H9 (cell line): ENCODE data around the gene DBNL. TPM values are rescaled to one million over a fixed set of nuclear protein-coding genes. Genes with fewer than 3 reads are reported as not detected.

Experiments used
- DNase-seq: peaks from one replicate; pipeline ENCODE4 v3.0.0-alpha.2; 2017
- H2AFZ ChIP-seq: one replicate; pipeline ENCODE4 v1.6.1; 2013; ENCODE audit warnings: mild to moderate bottlenecking, low read length, control low read depth, moderate library complexity
- H2AK5ac ChIP-seq: 2 replicates; pipeline ENCODE4 v1.6.1; 2013; ENCODE audit warnings: low read length, control low read depth, mixed read lengths; ENCODE audit not compliant: insufficient read length
- H2BK120ac ChIP-seq: one replicate; pipeline ENCODE4 v1.6.1; 2013; ENCODE audit warnings: low read depth, mild to moderate bottlenecking, low read length, control low read depth, inconsistent platforms; ENCODE audit not compliant: poor library complexity, severe bottlenecking
- H2BK12ac ChIP-seq: 2 replicates; pipeline ENCODE4 v1.6.1; 2013; ENCODE audit warnings: low read length, control low read depth, mixed read lengths, low read depth; ENCODE audit not compliant: insufficient read length
- H2BK15ac ChIP-seq: 2 replicates; pipeline ENCODE4 v1.6.1; 2013; ENCODE audit warnings: low read depth, low read length, control low read depth
- H2BK20ac ChIP-seq: one replicate; pipeline ENCODE4 v1.6.1; 2013; ENCODE audit warnings: low read depth, mild to moderate bottlenecking, low read length, control low read depth, inconsistent platforms; ENCODE audit not compliant: poor library complexity, severe bottlenecking
- H2BK5ac ChIP-seq: 2 replicates; pipeline ENCODE4 v1.6.1; 2013; ENCODE audit warnings: low read length, control low read depth, mixed read lengths; ENCODE audit not compliant: insufficient read length
- H3K14ac ChIP-seq: 2 replicates; pipeline ENCODE4 v1.6.1; 2013; ENCODE audit warnings: low read length, control low read depth; ENCODE audit not compliant: insufficient read depth
- H3K18ac ChIP-seq: 2 replicates; pipeline ENCODE4 v1.6.1; 2013; ENCODE audit warnings: low read depth, mild to moderate bottlenecking, mixed read lengths, low read length, control low read depth; ENCODE audit not compliant: insufficient read length
- H3K23ac ChIP-seq: 2 replicates; pipeline ENCODE4 v1.6.1; 2013; ENCODE audit warnings: low read length, control low read depth, mixed read lengths, low read depth; ENCODE audit not compliant: insufficient read length
- H3K23me2 ChIP-seq: 2 replicates; pipeline ENCODE4 v1.6.1; 2013; ENCODE audit warnings: low read depth, mild to moderate bottlenecking, mixed read lengths, low read length, control low read depth; ENCODE audit not compliant: insufficient read length, poor library complexity, severe bottlenecking
- H3K27ac ChIP-seq: 2 replicates; pipeline ENCODE4 v1.5.1; 2013; ENCODE audit warnings: low read length, control low read depth, mixed read lengths, low read depth; ENCODE audit not compliant: insufficient read length
- H3K27me3 ChIP-seq: 2 replicates; pipeline ENCODE4 v1.6.1; 2013; ENCODE audit warnings: low read length, control low read depth, inconsistent platforms; ENCODE audit not compliant: insufficient read depth
- H3K4ac ChIP-seq: 2 replicates; pipeline ENCODE4 v1.6.1; 2013; ENCODE audit warnings: low read depth, mild to moderate bottlenecking, control low read depth, inconsistent platforms, low read length, moderate library complexity
- H3K4me1 ChIP-seq: 2 replicates; pipeline ENCODE4 v1.6.1; 2013; ENCODE audit warnings: low read length, control low read depth, inconsistent platforms; ENCODE audit not compliant: insufficient read depth
- H3K4me2 ChIP-seq: 2 replicates; pipeline ENCODE4 v1.6.1; 2013; ENCODE audit warnings: low read length, control low read depth, mixed read lengths; ENCODE audit not compliant: insufficient read length, insufficient read depth
- H3K56ac ChIP-seq: 2 replicates; pipeline ENCODE4 v1.6.1; 2013; ENCODE audit warnings: low read depth, mild to moderate bottlenecking, mixed read lengths, low read length, control low read depth; ENCODE audit not compliant: insufficient read length
- H3K79me1 ChIP-seq: 2 replicates; pipeline ENCODE4 v1.6.1; 2013; ENCODE audit warnings: low read depth, mild to moderate bottlenecking, moderate library complexity, low read length, control low read depth, inconsistent platforms; ENCODE audit not compliant: insufficient read depth, poor library complexity, severe bottlenecking
- H3K79me2 ChIP-seq: 2 replicates; pipeline ENCODE4 v1.6.1; 2013; ENCODE audit warnings: low read length, control low read depth, inconsistent platforms; ENCODE audit not compliant: insufficient read depth
- H3K9ac ChIP-seq: 2 replicates; pipeline ENCODE4 v1.6.1; 2013; ENCODE audit warnings: low read length, control low read depth, mixed read lengths; ENCODE audit not compliant: insufficient read length; ENCODE audit errors: extremely low read depth
- H3K9me3 ChIP-seq: one replicate; pipeline ENCODE4 v1.6.1; 2013; ENCODE audit warnings: low read depth, low read length, inconsistent platforms; ENCODE audit not compliant: control insufficient read depth
- H3T11ph ChIP-seq: one replicate; pipeline ENCODE4 v1.6.1; 2013; ENCODE audit warnings: mild to moderate bottlenecking, low read length, control low read depth, inconsistent platforms
- H4K20me1 ChIP-seq: one replicate; pipeline ENCODE4 v1.6.1; 2013; ENCODE audit not compliant: control insufficient read depth, insufficient read length, insufficient read depth
- H4K5ac ChIP-seq: 2 replicates; pipeline ENCODE4 v1.6.1; 2013; ENCODE audit warnings: low read depth, mild to moderate bottlenecking, mixed read lengths, low read length, control low read depth; ENCODE audit not compliant: insufficient read length
- H4K8ac ChIP-seq: replicated peaks from 2 replicates; pipeline ENCODE4 v1.6.1; 2013; ENCODE audit warnings: low read length, control low read depth, mixed read lengths, low read depth; ENCODE audit not compliant: insufficient read length
- H4K91ac ChIP-seq: 2 replicates; pipeline ENCODE4 v1.6.1; 2013; ENCODE audit warnings: low read depth, mild to moderate bottlenecking, moderate library complexity, mixed read lengths, low read length, control low read depth; ENCODE audit not compliant: insufficient read length
- H3K27ac Mint-ChIP-seq, 3 experiments: 2 replicates in 2 of 3; 3 replicates in 1 of 3; pipeline ENCODE4 v1.8.0; 2020 to 2021; ENCODE audit warnings: mixed read lengths in 3 of 3, mild to moderate bottlenecking in 1 of 3, moderate library complexity in 1 of 3
- H3K27me3 Mint-ChIP-seq: 2 replicates; pipeline ENCODE4 v1.8.0; 2021; ENCODE audit warnings: low read depth, mild to moderate bottlenecking, moderate library complexity, mixed read lengths
- H3K36me3 Mint-ChIP-seq, 3 experiments: 2 replicates in 2 of 3; 3 replicates in 1 of 3; pipeline ENCODE4 v1.8.0; 2020 to 2021; ENCODE audit warnings: low read depth in 3 of 3, mixed read lengths in 3 of 3; ENCODE audit not compliant: insufficient read depth in 1 of 3
- H3K4me1 Mint-ChIP-seq, 2 experiments: 2 replicates each; pipeline ENCODE4 v1.8.0; 2020; ENCODE audit warnings: mixed read lengths in 2 of 2
- H3K4me3 Mint-ChIP-seq, 2 experiments: 2 replicates in 1 of 2; 3 replicates in 1 of 2; pipeline ENCODE4 v1.8.0; 2020 to 2021; ENCODE audit warnings: mild to moderate bottlenecking in 2 of 2, mixed read lengths in 2 of 2, moderate library complexity in 1 of 2
- H3K9me3 Mint-ChIP-seq, 2 experiments: 2 replicates in 1 of 2; 3 replicates in 1 of 2; pipeline ENCODE4 v1.8.0; 2020; ENCODE audit warnings: mild to moderate bottlenecking in 2 of 2, mixed read lengths in 2 of 2, moderate library complexity in 1 of 2
- WGBS: extraction: QIAGEN DNeasy Blood & Tissue Kit; methylation state at CpG from one replicate; pipeline ENCODE4 v1.1.7; 2013; ENCODE audit warnings: missing lambda C conversion rate, low lambda C conversion rate, mixed read lengths; ENCODE audit not compliant: insufficient read length; ENCODE audit errors: extremely low coverage; 5-methylcytosine and 5-hydroxymethylcytosine counted together
- total RNA-seq: library from RNA; stranded (reverse); gene quantifications from 2 replicates; pipeline ENCODE4 v1.2.1, GENCODE V29; 2021
- TF ChIP-seq, protein P1 (sequence below): fragments of 200-600 bp; sonication (generic); conservative IDR thresholded peaks from 3 replicates; pipeline ENCODE4 v1.8.0; 2021; ENCODE audit warnings: antibody characterized with exemption, mild to moderate bottlenecking

DBNL gene
- total RNA-seq, 1 experiment from 2014 or later = 51.3 TPM

DNA sequence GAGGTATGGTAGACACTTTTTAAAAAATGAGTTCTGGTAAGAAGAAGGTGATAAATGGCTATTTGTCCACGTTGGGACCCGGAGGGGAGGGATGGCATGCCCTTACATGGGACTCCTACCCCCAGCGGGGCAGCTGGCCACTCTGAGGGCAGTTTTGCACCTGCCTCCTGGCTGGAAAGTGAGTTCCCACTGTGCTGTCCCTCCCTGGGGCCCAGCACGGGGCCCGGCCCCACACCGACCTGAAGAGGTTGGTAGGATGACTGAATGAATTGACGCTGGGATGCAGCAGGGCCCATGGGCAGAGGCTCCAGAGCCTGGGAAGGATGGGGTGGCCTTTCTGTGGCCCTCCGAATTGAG is 59.0 kb downstream of the DBNL start:
- no CpG with 5 or more reads among the region's 8 CpGs for WGBS

More for the DNA sequence above, 59.0 kb downstream of the DBNL start:
- no peak overlapping the region for H2BK15ac ChIP-seq
- peaks cover 32% of the 10 kb centered on the region for H3K27me3 Mint-ChIP-seq
- H3K9me3 ChIP-seq = no peaks in the 10 kb centered on the region
- H3K14ac ChIP-seq = no peak overlapping the region
- H3K4me1 Mint-ChIP-seq = peaks cover 11 to 21% of the 10 kb centered on the region in 2 experiments
- H2AFZ ChIP-seq = no peak overlapping the region
- no peak overlapping the region for H3K18ac ChIP-seq
- H3K9ac ChIP-seq = no peak overlapping the region
- no peak overlapping the region for H2BK12ac ChIP-seq
- no peaks in the 10 kb centered on the region for H3K79me1 ChIP-seq
- no peak overlapping the region for H3K27ac Mint-ChIP-seq
- no peak for DNase-seq
- H4K91ac ChIP-seq = no peak overlapping the region
- no peak overlapping the region for H3K23ac ChIP-seq
- H4K8ac ChIP-seq = no peak overlapping the region
- no peak overlapping the region for H2BK120ac ChIP-seq
- H3K4me3 Mint-ChIP-seq = peak overlapping the region; percentile 48 to 77
- no peak overlapping the region for H2AK5ac ChIP-seq
- H3K4me1 ChIP-seq = no peaks in the 10 kb centered on the region; the same call in 1 of the 2 replicates
- H3K4me2 ChIP-seq = peak overlapping the region; percentile 52
- no peak overlapping the region for H3K27ac ChIP-seq
- no peak overlapping the region for H2BK5ac ChIP-seq
- no peak overlapping the region for H3K56ac ChIP-seq
- TF ChIP-seq, protein P1, sequence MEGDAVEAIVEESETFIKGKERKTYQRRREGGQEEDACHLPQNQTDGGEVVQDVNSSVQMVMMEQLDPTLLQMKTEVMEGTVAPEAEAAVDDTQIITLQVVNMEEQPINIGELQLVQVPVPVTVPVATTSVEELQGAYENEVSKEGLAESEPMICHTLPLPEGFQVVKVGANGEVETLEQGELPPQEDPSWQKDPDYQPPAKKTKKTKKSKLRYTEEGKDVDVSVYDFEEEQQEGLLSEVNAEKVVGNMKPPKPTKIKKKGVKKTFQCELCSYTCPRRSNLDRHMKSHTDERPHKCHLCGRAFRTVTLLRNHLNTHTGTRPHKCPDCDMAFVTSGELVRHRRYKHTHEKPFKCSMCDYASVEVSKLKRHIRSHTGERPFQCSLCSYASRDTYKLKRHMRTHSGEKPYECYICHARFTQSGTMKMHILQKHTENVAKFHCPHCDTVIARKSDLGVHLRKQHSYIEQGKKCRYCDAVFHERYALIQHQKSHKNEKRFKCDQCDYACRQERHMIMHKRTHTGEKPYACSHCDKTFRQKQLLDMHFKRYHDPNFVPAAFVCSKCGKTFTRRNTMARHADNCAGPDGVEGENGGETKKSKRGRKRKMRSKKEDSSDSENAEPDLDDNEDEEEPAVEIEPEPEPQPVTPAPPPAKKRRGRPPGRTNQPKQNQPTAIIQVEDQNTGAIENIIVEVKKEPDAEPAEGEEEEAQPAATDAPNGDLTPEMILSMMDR = no peak
- no peaks in the 10 kb centered on the region for H4K20me1 ChIP-seq
- no peaks in the 10 kb centered on the region; the same call in 1 of the 2 replicates for H3K27me3 ChIP-seq
- H3K9me3 Mint-ChIP-seq = no peaks in the 10 kb centered on the region
- H2BK20ac ChIP-seq = no peak overlapping the region
- H4K5ac ChIP-seq = no peak overlapping the region
- H3K79me2 ChIP-seq = no peaks in the 10 kb centered on the region
- peaks cover 10% of the 10 kb centered on the region for H3K23me2 ChIP-seq
- no peak overlapping the region for H3T11ph ChIP-seq
- H3K4ac ChIP-seq = no peak overlapping the region
- H3K36me3 Mint-ChIP-seq = peaks cover 0 to 6% (median 2%) of the 10 kb centered on the region in 3 experiments; a peak in 4 of 7 replicates
